HepG2 (cell line): Measurements from ENCODE around the gene ZBTB17.

Source experiments
- MAFF ChIP-seq: IDR thresholded peaks from 2 replicates; pipeline ENCODE4 v1.6.1; 2011; ENCODE audit warnings: low read depth, low read length, improper control_type of control experiment
- TF ChIP-seq, protein P1 (sequence below): sonication (generic); formaldehyde crosslinking; IDR thresholded peaks from 2 replicates; pipeline ENCODE4 v1.8.0; 2022; ENCODE audit warnings: low read depth, missing genetic modification reagents
- TF ChIP-seq, protein P2 (sequence below): sonication (generic); formaldehyde crosslinking; IDR thresholded peaks from 2 replicates; pipeline ENCODE4 v1.5.0; 2020; ENCODE audit warnings: mild to moderate bottlenecking, missing genetic modification reagents, moderate library complexity

DNA sequence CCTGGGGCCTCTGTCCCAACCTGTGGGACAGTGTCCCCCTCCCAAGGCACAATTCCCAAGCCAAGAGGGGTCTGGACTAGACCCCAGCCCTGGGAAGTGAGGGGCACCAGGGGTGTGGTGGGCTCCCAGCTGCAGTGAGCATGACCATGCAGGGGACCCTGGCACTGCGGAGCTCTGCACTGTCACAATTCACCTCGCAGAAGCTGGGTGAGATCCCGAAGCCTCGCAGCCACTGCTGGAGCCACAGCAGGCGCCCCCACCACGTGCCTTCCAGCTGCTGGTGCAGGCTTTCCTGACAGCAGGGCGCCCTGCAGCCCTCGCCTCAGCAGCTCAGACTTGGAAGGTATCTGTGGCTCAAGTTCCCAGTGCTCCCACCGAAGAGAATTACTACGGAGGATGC, 18.2 kb upstream of the ZBTB17 start:
- TF ChIP-seq, protein P1, sequence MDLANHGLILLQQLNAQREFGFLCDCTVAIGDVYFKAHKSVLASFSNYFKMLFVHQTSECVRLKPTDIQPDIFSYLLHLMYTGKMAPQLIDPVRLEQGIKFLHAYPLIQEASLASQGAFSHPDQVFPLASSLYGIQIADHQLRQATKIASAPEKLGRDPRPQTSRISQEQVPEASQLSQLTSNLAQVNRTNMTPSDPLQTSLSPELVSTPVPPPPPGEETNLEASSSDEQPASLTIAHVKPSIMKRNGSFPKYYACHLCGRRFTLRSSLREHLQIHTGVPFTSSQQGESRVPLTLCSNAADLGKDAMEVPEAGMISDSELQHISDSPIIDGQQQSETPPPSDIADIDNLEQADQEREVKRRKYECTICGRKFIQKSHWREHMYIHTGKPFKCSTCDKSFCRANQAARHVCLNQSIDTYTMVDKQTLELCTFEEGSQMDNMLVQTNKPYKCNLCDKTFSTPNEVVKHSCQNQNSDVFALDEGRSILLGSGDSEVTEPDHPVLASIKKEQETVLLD (CRISPR knock-in tag): no peak
- TF ChIP-seq, protein P2, sequence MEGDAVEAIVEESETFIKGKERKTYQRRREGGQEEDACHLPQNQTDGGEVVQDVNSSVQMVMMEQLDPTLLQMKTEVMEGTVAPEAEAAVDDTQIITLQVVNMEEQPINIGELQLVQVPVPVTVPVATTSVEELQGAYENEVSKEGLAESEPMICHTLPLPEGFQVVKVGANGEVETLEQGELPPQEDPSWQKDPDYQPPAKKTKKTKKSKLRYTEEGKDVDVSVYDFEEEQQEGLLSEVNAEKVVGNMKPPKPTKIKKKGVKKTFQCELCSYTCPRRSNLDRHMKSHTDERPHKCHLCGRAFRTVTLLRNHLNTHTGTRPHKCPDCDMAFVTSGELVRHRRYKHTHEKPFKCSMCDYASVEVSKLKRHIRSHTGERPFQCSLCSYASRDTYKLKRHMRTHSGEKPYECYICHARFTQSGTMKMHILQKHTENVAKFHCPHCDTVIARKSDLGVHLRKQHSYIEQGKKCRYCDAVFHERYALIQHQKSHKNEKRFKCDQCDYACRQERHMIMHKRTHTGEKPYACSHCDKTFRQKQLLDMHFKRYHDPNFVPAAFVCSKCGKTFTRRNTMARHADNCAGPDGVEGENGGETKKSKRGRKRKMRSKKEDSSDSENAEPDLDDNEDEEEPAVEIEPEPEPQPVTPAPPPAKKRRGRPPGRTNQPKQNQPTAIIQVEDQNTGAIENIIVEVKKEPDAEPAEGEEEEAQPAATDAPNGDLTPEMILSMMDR (CRISPR knock-in tag): no peak
- no peak for TF ChIP-seq MAFF
